Measurements from ENCODE around the gene TICAM2.

The TICAM2 gene

GRCh38 chr5:115568668-115569067, 33.6 kb downstream of the TICAM2 start:
- no peak for DNase-seq (ENCODE audit: low read depth)

- DNase-seq (ENCODE audit: low read depth) = peak; percentile 35
Measured at GRCh38 chr5:115565233-115565632, 37.0 kb downstream of the TICAM2 start.

GRCh38 chr5:115561176-115561575, 41.1 kb downstream of the TICAM2 start:
- DNase-seq (ENCODE audit: low read depth) = no peak

- peak; percentile 39 for DNase-seq (ENCODE audit: low read depth)
Measured at GRCh38 chr5:115559524-115559923, 42.8 kb downstream of the TICAM2 start.

- DNase-seq (ENCODE audit: low read depth) = peak; percentile 69
Measured at GRCh38 chr5:115558388-115558956, 43.8 kb downstream of the TICAM2 start.

- DNase-seq (ENCODE audit: low read depth) = peak; percentile 32
Measured at GRCh38 chr5:115557667-115558387, 44.5 kb downstream of the TICAM2 start.

- DNase-seq (ENCODE audit: low read depth) = no peak
Measured at GRCh38 chr5:115556276-115556675, 46.0 kb downstream of the TICAM2 start.

- DNase-seq (ENCODE audit: low read depth) = no peak
Measured at GRCh38 chr5:115555084-115555633, 47.1 kb downstream of the TICAM2 start.

GRCh38 chr5:115553082-115553481, 49.2 kb downstream of the TICAM2 start:
- DNase-seq (ENCODE audit: low read depth) = peak; percentile 39

GRCh38 chr5:115551415-115551814, 50.9 kb downstream of the TICAM2 start:
- DNase-seq (ENCODE audit: low read depth) = peak; percentile 42

GRCh38 chr5:115549154-115549553, 53.1 kb downstream of the TICAM2 start:
- DNase-seq (ENCODE audit: low read depth) = no peak

GRCh38 chr5:115548683-115549082, 53.6 kb downstream of the TICAM2 start:
- no peak for DNase-seq (ENCODE audit: low read depth)

- DNase-seq (ENCODE audit: low read depth) = no peak
Measured at GRCh38 chr5:115545351-115545882, 56.9 kb downstream of the TICAM2 start.

- DNase-seq (ENCODE audit: low read depth) = peak; percentile 99
Measured at GRCh38 chr5:115544436-115545350, 57.6 kb downstream of the TICAM2 start, which contains the start of gene FEM1C. Gene FEM1C (minus strand): TSS chr5:115544775. CDS start chr5:115543493, 1,282 bp downstream.

GRCh38 chr5:115544043-115544435, 58.2 kb downstream of the TICAM2 start:
- DNase-seq (ENCODE audit: low read depth) = no peak

- peak; percentile 48 for DNase-seq (ENCODE audit: low read depth)
Measured at GRCh38 chr5:115543365-115544042, 58.8 kb downstream of the TICAM2 start.

GRCh38 chr5:115542651-115543364, 59.5 kb downstream of the TICAM2 start:
- DNase-seq (ENCODE audit: low read depth) = no peak

- DNase-seq (ENCODE audit: low read depth) = peak; percentile 17
Measured at GRCh38 chr5:115542086-115542485, 60.2 kb downstream of the TICAM2 start.

GRCh38 chr5:115541611-115542010, 60.7 kb downstream of the TICAM2 start:
- DNase-seq (ENCODE audit: low read depth) = no peak

GRCh38 chr5:115535479-115536035, 66.7 kb downstream of the TICAM2 start:
- DNase-seq (ENCODE audit: low read depth) = no peak

Data from fibroblast of gingiva (primary cell).